IMR-90 (cell line): ENCODE data around the gene PARPBP.

ENCODE experiments used
- BHLHE40 ChIP-seq: fragments of 150-350 bp; IDR thresholded peaks from 2 replicates; pipeline ENCODE4 v1.6.1; 2016; ENCODE audit warnings: mild to moderate bottlenecking, low read depth, low read length
- CEBPB ChIP-seq: IDR thresholded peaks from 2 replicates; pipeline ENCODE4 v1.6.1; 2012; ENCODE audit warnings: low read depth, low read length, improper control_type of control experiment
- CTCF ChIP-seq: conservative IDR thresholded peaks from 2 replicates; pipeline ENCODE4 v1.5.1; 2012; ENCODE audit warnings: mild to moderate bottlenecking, low read depth, low read length, improper control_type of control experiment
- FOS ChIP-seq: fragments of 150-350 bp; IDR thresholded peaks from 2 replicates; pipeline ENCODE4 v1.6.1; 2016; ENCODE audit warnings: low read depth, low read length
- MXI1 ChIP-seq: IDR thresholded peaks from 2 replicates; pipeline ENCODE4 v1.6.1; 2012; ENCODE audit warnings: low read depth, mild to moderate bottlenecking, low read length, moderate library complexity, borderline replicate concordance
- NFE2L2 ChIP-seq: fragments of 150-350 bp; IDR thresholded peaks from 2 replicates; pipeline ENCODE4 v1.6.1; 2016; ENCODE audit warnings: low read depth, mild to moderate bottlenecking, low read length
- POLR2A ChIP-seq: IDR thresholded peaks from 2 replicates; pipeline ENCODE4 v1.6.1; 2012; ENCODE audit warnings: mild to moderate bottlenecking, low read depth, low read length
- RAD21 ChIP-seq: IDR thresholded peaks from 2 replicates; pipeline ENCODE4 v1.6.1; 2012; ENCODE audit warnings: low read length, improper control_type of control experiment
- SMC3 ChIP-seq: fragments of 150-350 bp; IDR thresholded peaks from 2 replicates; pipeline ENCODE4 v1.6.1; 2016; ENCODE audit warnings: low read depth, mild to moderate bottlenecking, antibody characterized with exemption, low read length, moderate library complexity

DNA sequence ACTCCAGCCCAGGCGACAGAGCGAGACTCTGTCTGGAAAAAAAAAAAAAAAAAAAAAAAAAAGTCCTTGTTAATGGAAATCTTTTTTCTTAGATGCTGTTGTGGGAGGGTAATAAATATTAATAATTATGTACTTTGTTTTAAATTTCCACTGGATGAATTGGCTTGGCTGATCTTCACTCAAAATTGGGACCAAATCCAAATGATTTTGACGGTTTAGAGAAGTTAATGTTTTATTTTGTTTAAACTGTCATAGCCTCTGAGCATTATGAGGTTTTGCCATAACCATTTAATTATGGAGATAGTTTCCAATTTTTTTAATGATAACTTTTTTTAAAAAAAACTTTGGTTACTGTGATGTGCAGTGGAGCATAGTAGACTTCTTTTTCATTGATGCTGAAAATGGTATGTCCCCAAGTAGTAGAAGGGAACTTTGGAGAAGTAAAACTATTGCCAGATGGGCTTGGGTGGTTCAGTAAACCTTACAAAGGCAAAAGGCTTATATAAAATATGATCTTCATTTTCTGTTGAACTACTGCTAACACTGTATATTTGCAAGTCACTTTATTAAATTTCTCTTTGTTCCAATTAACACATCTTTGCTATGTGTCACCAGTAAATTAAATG lies 81.6 kb downstream of the PARPBP start:
- no peak for TF ChIP-seq POLR2A
- TF ChIP-seq FOS: no peak
- TF ChIP-seq CTCF: no peak
- TF ChIP-seq RAD21: no peak
- TF ChIP-seq MXI1: no peak
- no peak for TF ChIP-seq CEBPB
- no peak for TF ChIP-seq SMC3
- TF ChIP-seq BHLHE40: no peak
- TF ChIP-seq NFE2L2: no peak
